ENCODE results near the gene MRC1. TPM values are rescaled to one million over a fixed set of nuclear protein-coding genes. Genes with fewer than 3 reads are reported as not detected.

MRC1 gene
- total and polyA plus RNA-seq, 2 donors (not counting 1 experiment from before 2014, with no cell fraction given) = 0.12 TPM; not detected in 1

DNA sequence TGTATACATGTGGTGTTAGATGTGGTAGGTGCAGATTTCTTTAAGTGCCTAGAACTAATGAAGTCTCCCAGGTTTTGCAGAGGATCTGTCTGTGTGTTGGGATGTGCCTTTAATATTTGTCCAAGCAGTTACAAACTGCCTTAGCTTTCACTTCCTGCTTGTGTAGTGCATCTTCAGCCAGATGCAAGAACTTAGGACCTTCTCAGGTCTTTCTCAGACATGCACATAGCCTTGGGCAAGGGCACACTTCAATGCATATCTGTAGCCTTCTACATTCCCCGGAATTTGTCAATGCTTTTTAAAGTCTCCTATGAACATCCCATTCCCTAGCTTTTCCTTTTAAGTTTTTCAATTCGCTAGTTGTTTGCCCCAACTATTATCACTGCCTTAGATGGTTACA, 95.4 kb downstream of the MRC1 start:
- H2AFZ ChIP-seq (ENCODE audit: insufficient read depth, low read depth, low read length, poor library complexity, severe bottlenecking) = no peak overlapping the region
- H3K4me3 ChIP-seq (ENCODE audit: control extremely low read depth in 1 of 5, extremely low read depth in 1 of 5, insufficient read depth in 1 of 5, low read depth in 2 of 5, low read length in 4 of 5) = no peak overlapping the region
- H3K4me1 ChIP-seq (ENCODE audit: control insufficient read depth in 2 of 2, insufficient read depth in 2 of 2, low read length in 2 of 2) = no peaks in the 10 kb centered on the region
- TF ChIP-seq EZH2 (IDR thresholded peaks at IDR 0.05; ENCODE audit: borderline replicate concordance, insufficient read depth, low read depth, low read length, poor library complexity, severe bottlenecking) = no peak
- TF ChIP-seq, protein P1, sequence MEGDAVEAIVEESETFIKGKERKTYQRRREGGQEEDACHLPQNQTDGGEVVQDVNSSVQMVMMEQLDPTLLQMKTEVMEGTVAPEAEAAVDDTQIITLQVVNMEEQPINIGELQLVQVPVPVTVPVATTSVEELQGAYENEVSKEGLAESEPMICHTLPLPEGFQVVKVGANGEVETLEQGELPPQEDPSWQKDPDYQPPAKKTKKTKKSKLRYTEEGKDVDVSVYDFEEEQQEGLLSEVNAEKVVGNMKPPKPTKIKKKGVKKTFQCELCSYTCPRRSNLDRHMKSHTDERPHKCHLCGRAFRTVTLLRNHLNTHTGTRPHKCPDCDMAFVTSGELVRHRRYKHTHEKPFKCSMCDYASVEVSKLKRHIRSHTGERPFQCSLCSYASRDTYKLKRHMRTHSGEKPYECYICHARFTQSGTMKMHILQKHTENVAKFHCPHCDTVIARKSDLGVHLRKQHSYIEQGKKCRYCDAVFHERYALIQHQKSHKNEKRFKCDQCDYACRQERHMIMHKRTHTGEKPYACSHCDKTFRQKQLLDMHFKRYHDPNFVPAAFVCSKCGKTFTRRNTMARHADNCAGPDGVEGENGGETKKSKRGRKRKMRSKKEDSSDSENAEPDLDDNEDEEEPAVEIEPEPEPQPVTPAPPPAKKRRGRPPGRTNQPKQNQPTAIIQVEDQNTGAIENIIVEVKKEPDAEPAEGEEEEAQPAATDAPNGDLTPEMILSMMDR (IDR thresholded peaks at IDR 0.05) = no peak
- ATAC-seq (ENCODE audit: low read depth) = no peak
- H3K27ac ChIP-seq (ENCODE audit: low read length in 2 of 2) = no peak overlapping the region
- Mint-ChIP-seq H3K27me3 (no peaks in the 10 kb centered on the region), H3K9me3 (ENCODE audit: insufficient read depth) (no peaks in the 10 kb centered on the region), H3K4me3 (no peak overlapping the region), H3K27ac (no peak overlapping the region), H3K4me1 (no peaks in the 10 kb centered on the region)
- no peak overlapping the region for H3K4me2 ChIP-seq (replicated peaks; ENCODE audit: low read depth, low read length, poor library complexity, severe bottlenecking)
- no peaks in the 10 kb centered on the region for H3K36me3 ChIP-seq (replicated peaks in 1 of 2; ENCODE audit: control extremely low read depth in 1 of 2, control insufficient read depth in 1 of 2, extremely low read depth in 1 of 2, insufficient read depth in 2 of 2, low read length in 1 of 2)
- H3K9me3 ChIP-seq (ENCODE audit: control extremely low read depth in 1 of 3, control insufficient read depth in 2 of 3, insufficient read depth in 1 of 3, low read length in 2 of 3) = no peaks in the 10 kb centered on the region
- intact Hi-C loops (cut with micrococcal nuclease) = no loop called here
- no peaks in the 10 kb centered on the region for H3K27me3 ChIP-seq (replicated peaks in 1 of 4; ENCODE audit: control extremely low read depth in 1 of 4, control insufficient read depth in 3 of 4, insufficient read depth in 4 of 4, low read length in 3 of 4)
- POLR2A ChIA-PET = no interaction called here
- WGBS (ENCODE audit: insufficient coverage) = 83% methylated on average over 1 of the region's 2 CpGs
- H3K79me2 ChIP-seq (ENCODE audit: control insufficient read depth, insufficient read depth, low read length) = no peaks in the 10 kb centered on the region
- no peaks in the 10 kb centered on the region for H4K20me1 ChIP-seq (ENCODE audit: control insufficient read depth, insufficient read depth, low read length, poor library complexity, severe bottlenecking)
- no peak for DNase-seq
- H3K9ac ChIP-seq (ENCODE audit: low read length) = no peak overlapping the region
- CTCF ChIA-PET = no interaction called here

DNA sequence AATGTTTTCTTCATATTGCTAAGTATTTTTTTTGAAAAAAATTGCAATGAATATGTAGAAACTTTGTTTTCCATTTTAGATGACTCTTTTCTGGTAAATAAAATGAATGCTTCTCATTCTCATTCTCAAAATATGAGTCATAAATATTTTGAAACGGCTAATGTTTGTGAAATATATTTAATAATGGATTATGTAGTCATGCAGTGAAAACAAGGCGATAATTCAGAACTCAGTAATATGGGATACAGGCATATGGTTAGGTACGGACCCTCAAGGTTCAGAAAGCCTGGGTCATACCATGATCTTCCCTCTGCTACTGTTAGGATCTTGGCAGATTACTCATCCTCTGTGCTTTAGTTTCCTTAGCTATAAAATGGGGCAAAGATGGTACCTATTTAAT, 96.3 kb downstream of the MRC1 start:
- Histone ChIP-seq H3K79me2 (ENCODE audit: control insufficient read depth, insufficient read depth, low read length) (no peaks in the 10 kb centered on the region), H3K27me3 (replicated peaks in 1 of 4; ENCODE audit: control extremely low read depth in 1 of 4, control insufficient read depth in 3 of 4, insufficient read depth in 4 of 4, low read length in 3 of 4) (no peaks in the 10 kb centered on the region), H2AFZ (ENCODE audit: insufficient read depth, low read depth, low read length, poor library complexity, severe bottlenecking) (no peak overlapping the region), H3K4me3 (ENCODE audit: control extremely low read depth in 1 of 5, extremely low read depth in 1 of 5, insufficient read depth in 1 of 5, low read depth in 2 of 5, low read length in 4 of 5) (no peak overlapping the region), H3K27ac (ENCODE audit: low read length in 2 of 2) (no peak overlapping the region), H3K9me3 (ENCODE audit: control extremely low read depth in 1 of 3, control insufficient read depth in 2 of 3, insufficient read depth in 1 of 3, low read length in 2 of 3) (no peaks in the 10 kb centered on the region), H3K4me2 (replicated peaks; ENCODE audit: low read depth, low read length, poor library complexity, severe bottlenecking) (no peak overlapping the region), H3K36me3 (replicated peaks in 1 of 2; ENCODE audit: control extremely low read depth in 1 of 2, control insufficient read depth in 1 of 2, extremely low read depth in 1 of 2, insufficient read depth in 2 of 2, low read length in 1 of 2) (no peaks in the 10 kb centered on the region), H3K4me1 (ENCODE audit: control insufficient read depth in 2 of 2, insufficient read depth in 2 of 2, low read length in 2 of 2) (no peaks in the 10 kb centered on the region), H3K9ac (ENCODE audit: low read length) (no peak overlapping the region), H4K20me1 (ENCODE audit: control insufficient read depth, insufficient read depth, low read length, poor library complexity, severe bottlenecking) (no peaks in the 10 kb centered on the region)
- DNase-seq (no peak), ATAC-seq (ENCODE audit: low read depth) (no peak)
- WGBS (ENCODE audit: insufficient coverage) = 94% methylated on average over 2 of the region's 3 CpGs
- intact Hi-C loops (cut with micrococcal nuclease) = no loop called here
- TF ChIP-seq EZH2 (IDR thresholded peaks at IDR 0.05; ENCODE audit: borderline replicate concordance, insufficient read depth, low read depth, low read length, poor library complexity, severe bottlenecking) = no peak
- TF ChIP-seq, protein P1 (IDR thresholded peaks at IDR 0.05) = no peak
- ChIA-PET CTCF (no interaction called here), POLR2A (no interaction called here)
- H3K4me1 Mint-ChIP-seq = no peaks in the 10 kb centered on the region
- no peak overlapping the region for H3K4me3 Mint-ChIP-seq
- H3K9me3 Mint-ChIP-seq (ENCODE audit: insufficient read depth) = no peaks in the 10 kb centered on the region
- H3K27ac Mint-ChIP-seq = no peak overlapping the region
- no peaks in the 10 kb centered on the region for H3K27me3 Mint-ChIP-seq

Measured in B cell (primary cell).